ENCODE data around the gene SARS2. TPM values are rescaled to one million over a fixed set of nuclear protein-coding genes. Genes with fewer than 3 reads are reported as not detected.

SARS2 gene
- total RNA-seq, 1 donor from 2014 or later, result 26.3 TPM

GRCh38 chr19:38917516-38917915 is 13.0 kb downstream of the SARS2 start:
- Histone ChIP-seq H3K4me1 (no peaks in the 10 kb centered on the region), H3K27ac (no peak overlapping the region), H3K4me3 (no peak overlapping the region), H3K36me3 (peaks cover 0 to 6% of the 10 kb centered on the region in 2 donors), H3K9me3 (no peaks in the 10 kb centered on the region), H3K27me3 (no peaks in the 10 kb centered on the region)
- TF ChIP-seq, protein P1, sequence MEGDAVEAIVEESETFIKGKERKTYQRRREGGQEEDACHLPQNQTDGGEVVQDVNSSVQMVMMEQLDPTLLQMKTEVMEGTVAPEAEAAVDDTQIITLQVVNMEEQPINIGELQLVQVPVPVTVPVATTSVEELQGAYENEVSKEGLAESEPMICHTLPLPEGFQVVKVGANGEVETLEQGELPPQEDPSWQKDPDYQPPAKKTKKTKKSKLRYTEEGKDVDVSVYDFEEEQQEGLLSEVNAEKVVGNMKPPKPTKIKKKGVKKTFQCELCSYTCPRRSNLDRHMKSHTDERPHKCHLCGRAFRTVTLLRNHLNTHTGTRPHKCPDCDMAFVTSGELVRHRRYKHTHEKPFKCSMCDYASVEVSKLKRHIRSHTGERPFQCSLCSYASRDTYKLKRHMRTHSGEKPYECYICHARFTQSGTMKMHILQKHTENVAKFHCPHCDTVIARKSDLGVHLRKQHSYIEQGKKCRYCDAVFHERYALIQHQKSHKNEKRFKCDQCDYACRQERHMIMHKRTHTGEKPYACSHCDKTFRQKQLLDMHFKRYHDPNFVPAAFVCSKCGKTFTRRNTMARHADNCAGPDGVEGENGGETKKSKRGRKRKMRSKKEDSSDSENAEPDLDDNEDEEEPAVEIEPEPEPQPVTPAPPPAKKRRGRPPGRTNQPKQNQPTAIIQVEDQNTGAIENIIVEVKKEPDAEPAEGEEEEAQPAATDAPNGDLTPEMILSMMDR (IDR thresholded peaks at IDR 0.05), result no peak
- TF ChIP-seq POLR2A (IDR thresholded peaks at IDR 0.05) (no peak), POLR2AphosphoS5 (IDR thresholded peaks at IDR 0.05; ENCODE audit: insufficient read depth in 1 of 2, low read depth in 1 of 2) (no peak)
- DNase-seq (ENCODE audit: extremely low spot score in 2 of 2), result no peak
- intact Hi-C loops (cut with DNase I), result no loop called here

DNA sequence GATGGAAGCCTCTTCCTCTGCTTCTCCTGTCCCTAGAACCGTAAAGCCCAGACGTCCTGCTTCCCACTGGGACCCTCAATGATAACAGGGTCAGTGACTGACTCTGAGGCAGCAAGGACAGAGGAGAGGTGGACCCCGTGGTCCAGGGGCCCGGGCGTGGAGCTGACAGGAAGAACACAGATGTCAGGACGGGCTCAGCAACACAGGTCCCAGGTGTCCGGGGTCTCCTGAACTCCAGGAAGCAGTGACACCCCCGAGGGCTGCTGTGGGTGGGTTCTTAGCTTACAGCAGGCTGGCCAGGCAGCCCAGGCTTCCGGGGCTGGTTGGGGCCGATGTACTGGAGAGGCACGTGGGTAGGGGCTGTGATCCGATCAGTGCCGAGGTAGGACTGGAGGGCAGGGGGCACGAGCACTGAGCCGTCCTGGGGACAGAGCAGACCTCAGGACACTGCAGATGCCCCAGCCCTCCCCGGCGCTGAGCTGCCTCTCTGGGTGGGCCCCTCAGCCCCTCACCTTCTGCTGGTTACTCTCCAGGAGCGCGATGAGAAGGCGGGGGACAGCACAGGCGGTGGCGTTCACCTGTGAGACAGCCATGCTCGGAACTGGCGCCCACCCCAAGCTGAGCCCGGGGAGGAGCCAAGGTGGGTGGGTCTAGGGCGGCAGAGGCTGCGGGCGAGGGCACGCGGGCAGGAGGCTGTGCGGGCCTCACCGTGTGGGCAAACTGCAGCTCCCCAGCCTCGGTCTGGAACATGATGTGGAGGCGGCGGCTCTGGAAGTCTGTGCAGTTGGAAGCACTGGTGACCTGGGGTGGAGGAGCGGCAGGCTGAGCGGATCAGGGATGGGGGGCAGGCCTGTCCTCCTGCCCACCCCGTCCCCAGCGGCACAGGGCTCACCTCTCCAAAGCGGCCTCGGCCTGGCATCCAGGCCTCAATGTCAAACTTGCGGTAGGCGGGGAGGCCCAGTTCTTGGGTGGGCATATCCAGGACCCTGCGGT is 14.9 kb downstream of the SARS2 start:
- Histone ChIP-seq H3K36me3 (no peaks in the 10 kb centered on the region), H3K27me3 (no peaks in the 10 kb centered on the region), H3K4me1 (no peaks in the 10 kb centered on the region), H3K27ac (no peak overlapping the region), H3K9me3 (no peaks in the 10 kb centered on the region), H3K4me3 (no peak overlapping the region)
- DNase-seq (ENCODE audit: extremely low spot score in 2 of 2), result no peak
- TF ChIP-seq, protein P1 (IDR thresholded peaks at IDR 0.05), result no peak
- TF ChIP-seq POLR2A (IDR thresholded peaks at IDR 0.05) (no peak), POLR2AphosphoS5 (IDR thresholded peaks at IDR 0.05; ENCODE audit: insufficient read depth in 1 of 2, low read depth in 1 of 2) (no peak)
- intact Hi-C loops (cut with DNase I), result no loop called here

- H3K4me3 ChIP-seq, result no peak overlapping the region
- intact Hi-C loops (cut with DNase I), result no loop called here
- H3K27ac ChIP-seq, result no peak overlapping the region
- no peaks in the 10 kb centered on the region for H3K4me1 ChIP-seq
- no peak for DNase-seq (ENCODE audit: extremely low spot score in 2 of 2)
- TF ChIP-seq POLR2A (IDR thresholded peaks at IDR 0.05) (no peak), POLR2AphosphoS5 (IDR thresholded peaks at IDR 0.05; ENCODE audit: insufficient read depth in 1 of 2, low read depth in 1 of 2) (no peak)
- TF ChIP-seq, protein P1 (IDR thresholded peaks at IDR 0.05), result no peak
- no peaks in the 10 kb centered on the region for H3K9me3 ChIP-seq
- H3K36me3 ChIP-seq, result no peaks in the 10 kb centered on the region
- H3K27me3 ChIP-seq, result no peaks in the 10 kb centered on the region
Measured at GRCh38 chr19:38913958-38914357, 16.6 kb downstream of the SARS2 start.

GRCh38 chr19:38912600-38913514 is 17.7 kb downstream of the SARS2 start:
- Histone ChIP-seq H3K27ac (no peak overlapping the region), H3K9me3 (no peaks in the 10 kb centered on the region), H3K27me3 (no peaks in the 10 kb centered on the region), H3K4me1 (no peaks in the 10 kb centered on the region), H3K36me3 (peaks cover 0 to under 1% of the 10 kb centered on the region in 2 donors), H3K4me3 (no peak overlapping the region)
- intact Hi-C loops (cut with DNase I), result no loop called here
- DNase-seq (ENCODE audit: extremely low spot score in 2 of 2), result no peak
- TF ChIP-seq POLR2A (IDR thresholded peaks at IDR 0.05) (no peak), POLR2AphosphoS5 (IDR thresholded peaks at IDR 0.05; ENCODE audit: insufficient read depth in 1 of 2, low read depth in 1 of 2) (no peak)
- TF ChIP-seq, protein P1 (IDR thresholded peaks at IDR 0.05), result no peak

All from vagina (tissue), 2 donors.